ENCODE results near the gene U2SURP.
"Not testable (repeated sequence)": the region's sequence is repeated elsewhere in the genome, so short reads cannot be mapped to it uniquely, and the experiment has no call there.

Gene U2SURP

GRCh38 chr3:143014921-143015320, 13.6 kb downstream of the U2SURP start:
- no peak overlapping the region for H3K27ac ChIP-seq
- no peak overlapping the region for H3K9ac ChIP-seq
- H3K4me1 ChIP-seq, result no peaks in the 10 kb centered on the region
- H3K27me3 ChIP-seq (ENCODE audit: control insufficient read depth, insufficient read depth, low read length), result no peaks in the 10 kb centered on the region
- H3K4me3 ChIP-seq (ENCODE audit: low read depth, low read length), result no peak overlapping the region
- no peak overlapping the region for H3K4me2 ChIP-seq (ENCODE audit: low read length)
- TF ChIP-seq, protein P1, sequence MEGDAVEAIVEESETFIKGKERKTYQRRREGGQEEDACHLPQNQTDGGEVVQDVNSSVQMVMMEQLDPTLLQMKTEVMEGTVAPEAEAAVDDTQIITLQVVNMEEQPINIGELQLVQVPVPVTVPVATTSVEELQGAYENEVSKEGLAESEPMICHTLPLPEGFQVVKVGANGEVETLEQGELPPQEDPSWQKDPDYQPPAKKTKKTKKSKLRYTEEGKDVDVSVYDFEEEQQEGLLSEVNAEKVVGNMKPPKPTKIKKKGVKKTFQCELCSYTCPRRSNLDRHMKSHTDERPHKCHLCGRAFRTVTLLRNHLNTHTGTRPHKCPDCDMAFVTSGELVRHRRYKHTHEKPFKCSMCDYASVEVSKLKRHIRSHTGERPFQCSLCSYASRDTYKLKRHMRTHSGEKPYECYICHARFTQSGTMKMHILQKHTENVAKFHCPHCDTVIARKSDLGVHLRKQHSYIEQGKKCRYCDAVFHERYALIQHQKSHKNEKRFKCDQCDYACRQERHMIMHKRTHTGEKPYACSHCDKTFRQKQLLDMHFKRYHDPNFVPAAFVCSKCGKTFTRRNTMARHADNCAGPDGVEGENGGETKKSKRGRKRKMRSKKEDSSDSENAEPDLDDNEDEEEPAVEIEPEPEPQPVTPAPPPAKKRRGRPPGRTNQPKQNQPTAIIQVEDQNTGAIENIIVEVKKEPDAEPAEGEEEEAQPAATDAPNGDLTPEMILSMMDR (IDR thresholded peaks at IDR 0.05), result no peak
- H2AFZ ChIP-seq, result no peak overlapping the region
- H3K9me3 ChIP-seq (ENCODE audit: control insufficient read depth, low read length), result no peaks in the 10 kb centered on the region
- peaks cover 13% of the 10 kb centered on the region for H3K79me2 ChIP-seq
- H3K36me3 ChIP-seq (ENCODE audit: control insufficient read depth, insufficient read depth, low read length), result no peaks in the 10 kb centered on the region

- no peak overlapping the region for H3K9ac ChIP-seq
- no peak overlapping the region for H3K27ac ChIP-seq
- H3K4me1 ChIP-seq, result no peaks in the 10 kb centered on the region
- H3K79me2 ChIP-seq, result peaks cover 10% of the 10 kb centered on the region
- no peaks in the 10 kb centered on the region for H3K27me3 ChIP-seq (ENCODE audit: control insufficient read depth, insufficient read depth, low read length)
- TF ChIP-seq, protein P1 (IDR thresholded peaks at IDR 0.05), result peak; percentile 58
- H2AFZ ChIP-seq, result no peak overlapping the region
- H3K4me2 ChIP-seq (ENCODE audit: low read length), result no peak overlapping the region
- H3K4me3 ChIP-seq (ENCODE audit: low read depth, low read length), result no peak overlapping the region
- H3K9me3 ChIP-seq (ENCODE audit: control insufficient read depth, low read length), result no peaks in the 10 kb centered on the region
- no peaks in the 10 kb centered on the region for H3K36me3 ChIP-seq (ENCODE audit: control insufficient read depth, insufficient read depth, low read length)
Measured at GRCh38 chr3:143016321-143016972, 15.1 kb downstream of the U2SURP start.

DNA sequence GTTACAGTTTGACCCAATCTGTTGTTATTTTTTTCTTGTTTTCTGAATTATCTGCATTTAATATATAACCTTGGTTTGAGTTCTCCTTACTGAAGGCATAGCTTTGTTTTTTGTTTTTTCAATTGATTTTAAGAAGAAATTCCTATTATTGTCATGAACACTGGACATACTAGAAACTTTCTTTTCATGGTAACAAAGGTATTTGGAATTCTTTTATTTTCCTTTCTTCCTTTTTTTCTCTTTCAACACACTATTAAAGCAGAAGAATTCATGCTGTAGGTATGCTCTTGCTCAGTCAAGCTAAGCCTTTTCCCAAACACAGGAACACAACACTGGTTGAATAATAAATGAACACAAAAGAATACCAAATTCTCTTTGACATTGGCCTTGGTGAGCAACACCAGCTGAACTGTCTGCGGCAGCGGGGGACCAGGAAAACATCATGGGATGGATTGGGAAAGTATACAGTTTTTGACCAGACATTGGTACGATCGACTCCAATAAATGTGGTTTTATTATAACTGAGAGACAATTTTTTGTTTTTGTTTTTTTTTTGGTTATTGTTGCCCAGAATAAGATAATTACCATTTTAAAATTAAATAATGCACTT, 23.1 kb downstream of the U2SURP start:
- Histone ChIP-seq H3K4me1 (no peaks in the 10 kb centered on the region), H3K9ac (no peak overlapping the region), H3K79me2 (no peaks in the 10 kb centered on the region), H3K4me2 (ENCODE audit: low read length) (no peak overlapping the region), H3K9me3 (ENCODE audit: control insufficient read depth, low read length) (no peaks in the 10 kb centered on the region), H3K27ac (no peak overlapping the region), H2AFZ (no peak overlapping the region), H3K36me3 (ENCODE audit: control insufficient read depth, insufficient read depth, low read length) (no peaks in the 10 kb centered on the region), H3K27me3 (ENCODE audit: control insufficient read depth, insufficient read depth, low read length) (no peaks in the 10 kb centered on the region), H3K4me3 (ENCODE audit: low read depth, low read length) (no peak overlapping the region)
- TF ChIP-seq, protein P1 (IDR thresholded peaks at IDR 0.05), result no peak

DNA sequence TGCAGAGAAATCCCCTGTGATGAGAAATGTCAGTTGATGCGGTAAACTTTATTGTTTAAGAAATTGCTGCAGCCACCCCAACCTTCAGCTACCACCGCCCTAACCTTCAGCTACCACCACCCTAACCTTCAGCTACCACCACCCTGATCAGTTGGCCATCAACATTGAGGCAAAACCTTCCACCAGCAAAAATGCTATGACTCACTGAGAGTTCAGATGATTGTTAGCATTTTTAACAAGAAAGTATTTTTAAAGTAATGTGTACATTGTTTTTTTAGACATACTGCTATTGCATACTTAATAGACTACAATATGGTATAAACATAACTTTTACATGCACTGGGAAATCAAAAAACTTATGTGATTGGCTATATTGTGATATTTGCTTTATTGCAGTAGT, 30.0 kb downstream of the U2SURP start:
- H3K27ac ChIP-seq, result no peak overlapping the region
- no peak overlapping the region for H3K9ac ChIP-seq
- no peak overlapping the region for H2AFZ ChIP-seq
- no peaks in the 10 kb centered on the region for H3K9me3 ChIP-seq (ENCODE audit: control insufficient read depth, low read length)
- H3K79me2 ChIP-seq, result no peaks in the 10 kb centered on the region
- no peaks in the 10 kb centered on the region for H3K27me3 ChIP-seq (ENCODE audit: control insufficient read depth, insufficient read depth, low read length)
- H3K4me1 ChIP-seq, result no peaks in the 10 kb centered on the region
- no peaks in the 10 kb centered on the region for H3K36me3 ChIP-seq (ENCODE audit: control insufficient read depth, insufficient read depth, low read length)
- TF ChIP-seq, protein P1 (IDR thresholded peaks at IDR 0.05), result no peak
- no peak overlapping the region for H3K4me2 ChIP-seq (ENCODE audit: low read length)
- H3K4me3 ChIP-seq (ENCODE audit: low read depth, low read length), result no peak overlapping the region

DNA sequence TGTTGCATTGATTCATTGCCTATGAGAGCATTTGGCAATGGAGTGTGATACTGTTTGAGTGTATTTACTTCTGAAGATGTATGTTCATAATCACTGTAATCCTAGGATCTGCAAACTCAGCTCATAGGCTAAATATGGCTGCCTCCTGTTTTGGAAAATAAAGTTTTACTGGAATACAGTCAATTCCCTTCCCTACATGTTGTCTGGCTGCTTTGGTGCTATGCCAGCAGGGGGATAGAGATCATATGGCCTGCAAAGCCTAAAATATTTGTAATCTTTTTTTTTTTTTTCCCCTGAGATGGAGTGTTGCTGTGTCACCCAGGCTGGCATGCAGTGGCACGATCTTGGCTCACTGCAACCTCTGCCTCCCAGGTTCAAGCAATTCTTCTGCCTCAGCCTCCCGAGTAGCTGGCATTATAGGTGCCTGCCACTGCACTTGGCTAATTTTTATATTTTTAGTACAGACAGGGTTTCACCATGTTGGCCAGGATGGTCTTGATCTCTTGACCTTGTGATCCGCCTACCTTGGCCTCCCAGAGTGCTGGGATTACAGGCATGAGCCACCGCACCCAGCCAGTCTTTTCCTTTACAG, 30.5 kb downstream of the U2SURP start:
- not testable (repeated sequence) for H3K4me2 ChIP-seq (ENCODE audit: low read length); H2AFZ ChIP-seq; H3K79me2 ChIP-seq; H3K9me3 ChIP-seq (ENCODE audit: control insufficient read depth, low read length); H3K27me3 ChIP-seq (ENCODE audit: control insufficient read depth, insufficient read depth, low read length); H3K4me3 ChIP-seq (ENCODE audit: low read depth, low read length); H3K4me1 ChIP-seq; H3K36me3 ChIP-seq (ENCODE audit: control insufficient read depth, insufficient read depth, low read length); H3K27ac ChIP-seq; H3K9ac ChIP-seq

All from parathyroid adenoma (tissue), 2 donors.